Esophagus squamous epithelium (tissue), 5 donors: Measurements from ENCODE around the gene FLNB. TPM values are rescaled to one million over a fixed set of nuclear protein-coding genes. Genes with fewer than 3 reads are reported as not detected.

Experiments used
- DNase-seq: peaks from one replicate; lab custom pipeline; 2025; lab: John Stamatoyannopoulos, UW
- H3K27ac ChIP-seq, 4 donors: fragments of 200-600 bp; sonication (generic); one replicate each; pipeline ENCODE4 v1.5.1; 2016 to 2019; ENCODE audit warnings: mild to moderate bottlenecking in 1 of 4
- H3K27me3 ChIP-seq, 4 donors: fragments of 200-600 bp; sonication (generic); 1 replicate in 3 of 4; 2 replicates in 1 of 4; pipeline versions ENCODE4 v1.5.1 to v1.6.0; 2017 to 2021; ENCODE audit warnings: antibody characterized with exemption in 1 of 4
- H3K36me3 ChIP-seq, 3 donors: fragments of 200-600 bp; sonication (generic); one replicate each; pipeline ENCODE4 v1.5.1; 2016 to 2019
- H3K4me1 ChIP-seq, 3 donors: fragments of 200-600 bp; sonication (generic); one replicate each; pipeline ENCODE4 v1.5.1; 2017 to 2019
- H3K4me3 ChIP-seq, 4 donors: fragments of 200-600 bp; sonication (generic); 1 replicate in 3 of 4; 2 replicates in 1 of 4; pipeline ENCODE4 v1.5.1; 2016 to 2019; ENCODE audit warnings: mild to moderate bottlenecking in 2 of 4, moderate library complexity in 1 of 4
- H3K9me3 ChIP-seq, 3 donors: fragments of 200-600 bp; sonication (generic); one replicate each; pipeline ENCODE4 v1.5.1; 2016 to 2019
- POLR2A ChIP-seq, 4 donors: fragments of 450-650 bp; IDR thresholded peaks; one replicate each; pipeline ENCODE4 v1.6.1; 2017; ENCODE audit warnings: antibody characterized with exemption in 4 of 4, mild to moderate bottlenecking in 4 of 4, moderate library complexity in 3 of 4
- WGBS, 2 donors: methylation state at CpG; one replicate each; pipeline ENCODE4 v1.1.5; 2018; 5-methylcytosine and 5-hydroxymethylcytosine counted together
- intact Hi-C: fragments of 100-400 bp; cut with DNase I; formaldehyde crosslinking; loops from one replicate; pipeline ENCODE4 v1.15.0; 2022
- total RNA-seq, 4 donors: library from RNA; depleted of rRNA; stranded (reverse); fragments of >200 nt; gene quantifications; one replicate each; pipeline ENCODE4 v1.1.0, GENCODE V29; 2016
- TF ChIP-seq, protein P1 (sequence below), 6 experiments: fragments of 450-650 bp in 4 of 6; fragments of 200-600 bp in 2 of 6; sonication (generic) in 2 of 6; IDR thresholded peaks; one replicate each; pipeline ENCODE4 v1.5.1; 2016 to 2019; ENCODE audit warnings: antibody characterized with exemption in 6 of 6, mild to moderate bottlenecking in 4 of 6, moderate library complexity in 4 of 6
- donor health status: DM: yes; HTN: yes; CAD: no.

The FLNB gene
- total RNA-seq, 4 donors from 2014 or later = 65.4 to 77.0 (median 71.5) TPM

DNA sequence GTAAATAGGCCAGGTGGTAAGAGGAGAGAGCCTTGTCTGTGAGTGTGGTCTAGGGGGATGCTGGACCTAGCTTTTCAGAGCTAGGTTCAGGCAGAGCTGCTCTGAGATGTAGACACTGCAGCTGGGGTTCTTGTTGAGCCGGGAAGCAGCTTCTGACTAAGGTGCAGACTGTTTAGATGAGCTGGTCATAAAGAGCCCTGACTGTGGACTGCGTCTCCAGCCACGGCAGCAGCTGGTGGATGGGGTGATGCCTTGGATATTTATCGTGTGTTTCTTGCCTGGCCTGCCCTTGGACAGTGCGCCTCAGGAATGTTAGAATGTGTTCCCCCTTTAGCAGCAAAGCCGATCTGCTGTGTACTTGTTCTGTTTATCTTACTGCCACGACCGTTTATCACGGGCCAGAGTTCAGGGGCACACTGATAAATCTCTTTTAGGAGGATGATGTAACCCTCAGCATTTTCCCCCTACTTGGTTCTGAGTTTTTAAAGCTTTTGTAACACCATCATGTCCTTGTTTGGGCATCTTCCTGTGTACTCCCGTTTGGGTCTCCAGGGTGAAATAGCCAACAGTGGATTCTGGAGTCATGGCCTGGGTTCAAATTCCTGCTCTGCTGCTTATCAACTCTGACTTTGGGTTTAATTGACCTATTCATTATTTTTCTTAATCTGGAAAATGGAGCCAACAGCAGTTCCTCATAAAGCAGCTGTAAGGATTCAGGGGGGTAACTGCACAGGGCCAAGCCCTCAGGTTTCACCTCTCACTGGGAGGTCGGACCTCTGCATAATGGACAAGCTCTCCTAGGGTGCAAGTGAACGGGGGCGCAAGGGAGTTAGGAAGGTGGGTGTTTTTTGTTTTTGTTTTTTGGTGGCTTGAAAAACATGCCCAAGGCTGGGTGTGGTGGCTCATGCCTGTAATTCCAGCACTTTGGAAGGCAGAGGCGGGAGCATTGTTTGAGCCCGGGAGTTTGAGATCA, 51.4 kb downstream of the FLNB start:
- DNase-seq = no peak

DNA sequence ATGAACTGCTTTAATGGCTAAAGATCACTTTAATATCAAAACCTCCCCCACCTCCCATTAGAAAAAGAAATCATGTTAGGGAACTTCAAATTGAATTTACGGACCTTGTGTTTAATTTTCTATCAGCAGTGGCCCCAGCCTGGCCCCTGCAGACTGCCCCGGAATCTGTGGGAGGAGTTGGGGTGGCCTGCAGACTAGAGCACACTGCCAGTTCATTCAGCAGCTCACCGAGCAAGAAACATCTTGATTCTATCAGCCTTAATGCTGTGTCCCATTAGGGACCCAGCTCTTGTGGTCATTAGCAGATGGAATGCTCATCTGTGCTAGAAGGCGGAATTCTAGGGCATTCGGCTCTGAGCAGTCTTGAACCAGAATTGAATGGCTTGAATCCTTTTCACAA, 54.2 kb downstream of the FLNB start:
- Histone ChIP-seq H3K4me1 (peaks cover 7 to 90% (median 38%) of the 10 kb centered on the region in 3 donors), H3K27me3 (no peaks in the 10 kb centered on the region), H3K4me3 (no peak overlapping the region), H3K27ac (peak overlapping the region; percentile 43 to 83 (median 71)), H3K9me3 (no peaks in the 10 kb centered on the region), H3K36me3 (no peaks in the 10 kb centered on the region)
- no peak for DNase-seq
- WGBS, 2 donors = 57 to 72% methylated on average over 5 of the region's 5 CpGs
- no peak for TF ChIP-seq POLR2A (IDR thresholded peaks at IDR 0.05)
- TF ChIP-seq, protein P1, sequence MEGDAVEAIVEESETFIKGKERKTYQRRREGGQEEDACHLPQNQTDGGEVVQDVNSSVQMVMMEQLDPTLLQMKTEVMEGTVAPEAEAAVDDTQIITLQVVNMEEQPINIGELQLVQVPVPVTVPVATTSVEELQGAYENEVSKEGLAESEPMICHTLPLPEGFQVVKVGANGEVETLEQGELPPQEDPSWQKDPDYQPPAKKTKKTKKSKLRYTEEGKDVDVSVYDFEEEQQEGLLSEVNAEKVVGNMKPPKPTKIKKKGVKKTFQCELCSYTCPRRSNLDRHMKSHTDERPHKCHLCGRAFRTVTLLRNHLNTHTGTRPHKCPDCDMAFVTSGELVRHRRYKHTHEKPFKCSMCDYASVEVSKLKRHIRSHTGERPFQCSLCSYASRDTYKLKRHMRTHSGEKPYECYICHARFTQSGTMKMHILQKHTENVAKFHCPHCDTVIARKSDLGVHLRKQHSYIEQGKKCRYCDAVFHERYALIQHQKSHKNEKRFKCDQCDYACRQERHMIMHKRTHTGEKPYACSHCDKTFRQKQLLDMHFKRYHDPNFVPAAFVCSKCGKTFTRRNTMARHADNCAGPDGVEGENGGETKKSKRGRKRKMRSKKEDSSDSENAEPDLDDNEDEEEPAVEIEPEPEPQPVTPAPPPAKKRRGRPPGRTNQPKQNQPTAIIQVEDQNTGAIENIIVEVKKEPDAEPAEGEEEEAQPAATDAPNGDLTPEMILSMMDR (IDR thresholded peaks at IDR 0.05) = no peak
- intact Hi-C loops = no loop called here

More for the DNA sequence above, 51.4 kb downstream of the FLNB start:
- no peak for TF ChIP-seq POLR2A (IDR thresholded peaks at IDR 0.05)
- TF ChIP-seq, protein P1 (IDR thresholded peaks at IDR 0.05) = no peak
- Histone ChIP-seq H3K27ac (peak overlapping the region; percentile 13 to 83 (median 80)), H3K36me3 (no peaks in the 10 kb centered on the region), H3K4me1 (peaks cover 7 to 89% (median 29%) of the 10 kb centered on the region in 3 donors), H3K4me3 (no peak overlapping the region), H3K9me3 (no peaks in the 10 kb centered on the region), H3K27me3 (no peaks in the 10 kb centered on the region)
- intact Hi-C loops = no loop called here
- 48 to 54% methylated on average over 15 of the region's 15 CpGs for WGBS, 2 donors

DNA sequence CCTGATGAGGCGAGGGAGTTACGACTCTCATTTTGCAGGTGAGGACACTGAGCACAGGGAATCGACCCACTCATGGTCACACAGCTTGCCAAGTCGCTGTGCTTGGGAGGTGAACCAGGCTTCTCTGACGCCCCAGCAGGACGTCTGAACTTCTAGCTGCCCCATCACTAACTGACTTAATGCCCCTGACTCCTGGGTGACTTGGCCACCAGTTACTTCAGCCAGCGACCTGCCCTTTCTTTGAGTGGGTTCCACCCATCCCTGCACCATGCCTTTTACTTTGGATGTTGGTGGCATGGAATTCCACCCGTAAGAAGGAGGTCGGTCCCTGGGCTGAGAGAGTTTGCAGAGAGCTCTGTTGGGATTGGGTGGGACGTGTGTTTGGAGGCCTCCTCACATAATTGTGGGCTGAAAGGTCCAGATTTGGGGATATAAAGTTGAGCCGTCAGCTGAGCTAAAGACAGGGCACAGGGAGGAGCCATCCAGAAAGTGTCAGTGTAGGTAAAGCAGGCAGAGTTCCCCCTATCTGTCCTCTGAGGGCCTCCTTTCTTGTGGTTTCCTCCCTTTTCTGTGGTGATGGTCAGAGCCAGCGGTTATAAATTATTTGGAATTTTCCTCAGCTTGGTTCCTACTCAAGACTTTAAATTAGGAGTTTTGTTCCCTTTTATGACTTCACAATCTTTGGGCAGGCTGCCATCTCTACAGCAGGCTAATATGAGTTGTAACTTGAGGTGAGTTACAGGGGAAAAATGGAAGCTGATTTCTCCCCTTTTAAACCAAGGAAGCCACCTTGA, 55.0 kb downstream of the FLNB start:
- WGBS, 2 donors = 66 to 70% methylated on average over 9 of the region's 12 CpGs

DNA sequence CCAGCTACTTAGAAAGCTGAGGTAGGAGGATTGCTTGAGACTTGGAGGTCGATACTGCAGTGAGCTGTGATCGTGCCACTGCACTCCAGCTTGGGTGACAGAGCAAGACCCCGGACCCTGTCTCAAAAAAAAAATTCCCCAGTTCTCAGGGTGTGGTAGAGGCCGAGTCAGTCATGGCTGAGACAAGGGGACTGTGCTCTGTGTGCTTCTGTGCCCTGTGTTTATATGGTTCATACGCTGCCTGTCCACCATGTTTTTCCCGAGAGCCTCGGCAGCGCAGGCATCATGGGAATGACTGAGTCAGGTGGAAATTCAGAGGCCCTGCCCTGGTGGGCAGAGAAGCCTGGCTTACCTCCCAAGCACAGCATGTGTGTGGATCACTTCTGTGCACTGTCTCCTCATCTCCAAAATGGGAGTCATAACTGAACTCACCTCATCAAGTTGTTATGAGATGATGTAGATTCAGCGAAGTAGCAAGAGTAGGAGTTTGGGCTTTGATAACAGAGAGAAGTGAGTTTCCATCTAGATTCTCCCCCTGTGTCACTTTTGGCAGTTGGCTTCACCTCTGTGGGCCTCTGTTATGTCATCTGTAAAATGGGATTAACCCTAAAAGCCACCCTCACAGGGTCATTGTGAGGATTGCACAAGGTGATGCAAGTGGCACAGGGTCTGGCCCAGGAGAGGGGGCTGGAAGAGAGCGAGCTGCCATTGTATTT, 56.9 kb downstream of the FLNB start:
- H3K4me1 ChIP-seq = peaks cover 0 to 81% (median 38%) of the 10 kb centered on the region in 3 donors
- peak overlapping the region; percentile 0 to 83 (median 69) for H3K27ac ChIP-seq

More for the DNA sequence above, 55.0 kb downstream of the FLNB start:
- Histone ChIP-seq H3K27ac (peak overlapping the region; percentile 43 to 83 (median 71)), H3K36me3 (no peaks in the 10 kb centered on the region), H3K4me3 (no peak overlapping the region), H3K27me3 (no peaks in the 10 kb centered on the region), H3K4me1 (peaks cover 7 to 90% (median 42%) of the 10 kb centered on the region in 3 donors), H3K9me3 (no peaks in the 10 kb centered on the region)
- TF ChIP-seq, protein P1 (IDR thresholded peaks at IDR 0.05) = no peak
- no peak for TF ChIP-seq POLR2A (IDR thresholded peaks at IDR 0.05)
- intact Hi-C loops = no loop called here
- no peak for DNase-seq

More for the DNA sequence above, 56.9 kb downstream of the FLNB start:
- Histone ChIP-seq H3K27me3 (no peaks in the 10 kb centered on the region), H3K4me3 (no peak overlapping the region), H3K36me3 (no peaks in the 10 kb centered on the region), H3K9me3 (no peaks in the 10 kb centered on the region)
- no peak for TF ChIP-seq POLR2A (IDR thresholded peaks at IDR 0.05)
- TF ChIP-seq, protein P1 (IDR thresholded peaks at IDR 0.05) = no peak
- intact Hi-C loops = no loop called here
- no peak for DNase-seq
- WGBS, 2 donors = 85 to 94% methylated on average over 3 to 9 of the region's 10 CpGs
